ENCODE results near the gene INSL3. TPM values are rescaled to one million over a fixed set of nuclear protein-coding genes. Genes with fewer than 3 reads are reported as not detected.

Gene INSL3
- total and polyA plus RNA-seq, 2 of the 13 experiments (the other 11 are each of a cell fraction or from before 2014, with no cell fraction given), result 0.30 TPM; not detected in 1

DNA sequence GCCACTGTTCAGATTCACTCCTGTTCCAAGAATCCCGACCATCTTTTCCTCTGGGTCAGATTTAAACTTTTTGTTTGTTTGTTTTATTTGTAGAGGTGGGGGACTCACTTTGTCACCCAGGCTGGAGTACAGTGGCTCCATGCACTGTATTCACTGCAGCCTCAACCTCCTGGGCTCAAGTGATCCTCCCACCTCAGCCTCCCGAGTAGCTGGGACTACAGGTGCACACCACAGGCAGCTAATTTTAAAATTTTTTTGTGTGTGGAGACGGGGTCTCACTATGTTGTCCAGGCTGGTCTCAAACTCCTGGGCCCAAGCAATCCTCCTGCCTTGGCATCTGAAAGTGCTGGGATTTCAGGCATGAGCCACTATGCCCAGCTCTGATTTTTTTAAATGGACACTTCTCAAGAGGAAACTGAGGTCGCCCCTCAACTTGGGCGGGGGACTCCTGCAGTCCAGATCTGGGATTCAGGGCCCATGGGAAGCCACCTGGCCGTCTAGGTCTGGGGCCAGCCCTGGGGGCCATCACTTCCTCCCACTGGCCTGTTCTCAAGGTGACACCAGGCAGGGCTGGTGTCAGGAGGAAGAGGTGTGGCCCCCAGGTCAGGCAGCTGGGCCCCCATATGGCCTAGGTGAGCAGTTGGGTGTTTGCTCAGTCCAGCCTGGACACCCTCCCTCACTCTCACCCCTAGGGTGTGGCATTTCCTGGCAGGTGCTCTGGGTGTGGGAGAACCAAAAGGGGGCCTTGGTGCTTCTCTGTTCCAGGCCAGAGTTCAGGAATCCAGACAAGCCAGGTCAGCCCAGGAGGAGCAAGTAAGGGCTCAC is 25.1 kb downstream of the INSL3 start (continued):
- no peak for TF ChIP-seq IRF2 (CRISPR knock-in tag; IDR thresholded peaks at IDR 0.05)
- no peak for TF ChIP-seq GFI1 (CRISPR knock-in tag; IDR thresholded peaks at IDR 0.05; ENCODE audit: borderline replicate concordance)
- no peak for TF ChIP-seq LCORL (IDR thresholded peaks at IDR 0.05)
- peak; percentile 75 for TF ChIP-seq LCORL (CRISPR knock-in tag; IDR thresholded peaks at IDR 0.05)
- TF ChIP-seq, protein P1, sequence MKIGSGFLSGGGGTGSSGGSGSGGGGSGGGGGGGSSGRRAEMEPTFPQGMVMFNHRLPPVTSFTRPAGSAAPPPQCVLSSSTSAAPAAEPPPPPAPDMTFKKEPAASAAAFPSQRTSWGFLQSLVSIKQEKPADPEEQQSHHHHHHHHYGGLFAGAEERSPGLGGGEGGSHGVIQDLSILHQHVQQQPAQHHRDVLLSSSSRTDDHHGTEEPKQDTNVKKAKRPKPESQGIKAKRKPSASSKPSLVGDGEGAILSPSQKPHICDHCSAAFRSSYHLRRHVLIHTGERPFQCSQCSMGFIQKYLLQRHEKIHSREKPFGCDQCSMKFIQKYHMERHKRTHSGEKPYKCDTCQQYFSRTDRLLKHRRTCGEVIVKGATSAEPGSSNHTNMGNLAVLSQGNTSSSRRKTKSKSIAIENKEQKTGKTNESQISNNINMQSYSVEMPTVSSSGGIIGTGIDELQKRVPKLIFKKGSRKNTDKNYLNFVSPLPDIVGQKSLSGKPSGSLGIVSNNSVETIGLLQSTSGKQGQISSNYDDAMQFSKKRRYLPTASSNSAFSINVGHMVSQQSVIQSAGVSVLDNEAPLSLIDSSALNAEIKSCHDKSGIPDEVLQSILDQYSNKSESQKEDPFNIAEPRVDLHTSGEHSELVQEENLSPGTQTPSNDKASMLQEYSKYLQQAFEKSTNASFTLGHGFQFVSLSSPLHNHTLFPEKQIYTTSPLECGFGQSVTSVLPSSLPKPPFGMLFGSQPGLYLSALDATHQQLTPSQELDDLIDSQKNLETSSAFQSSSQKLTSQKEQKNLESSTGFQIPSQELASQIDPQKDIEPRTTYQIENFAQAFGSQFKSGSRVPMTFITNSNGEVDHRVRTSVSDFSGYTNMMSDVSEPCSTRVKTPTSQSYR (CRISPR knock-in tag; IDR thresholded peaks at IDR 0.05; ENCODE audit: borderline replicate concordance), result no peak
- TF ChIP-seq YEATS4 (CRISPR knock-in tag; IDR thresholded peaks at IDR 0.05; ENCODE audit: borderline replicate concordance), result no peak
- TF ChIP-seq, protein P2, sequence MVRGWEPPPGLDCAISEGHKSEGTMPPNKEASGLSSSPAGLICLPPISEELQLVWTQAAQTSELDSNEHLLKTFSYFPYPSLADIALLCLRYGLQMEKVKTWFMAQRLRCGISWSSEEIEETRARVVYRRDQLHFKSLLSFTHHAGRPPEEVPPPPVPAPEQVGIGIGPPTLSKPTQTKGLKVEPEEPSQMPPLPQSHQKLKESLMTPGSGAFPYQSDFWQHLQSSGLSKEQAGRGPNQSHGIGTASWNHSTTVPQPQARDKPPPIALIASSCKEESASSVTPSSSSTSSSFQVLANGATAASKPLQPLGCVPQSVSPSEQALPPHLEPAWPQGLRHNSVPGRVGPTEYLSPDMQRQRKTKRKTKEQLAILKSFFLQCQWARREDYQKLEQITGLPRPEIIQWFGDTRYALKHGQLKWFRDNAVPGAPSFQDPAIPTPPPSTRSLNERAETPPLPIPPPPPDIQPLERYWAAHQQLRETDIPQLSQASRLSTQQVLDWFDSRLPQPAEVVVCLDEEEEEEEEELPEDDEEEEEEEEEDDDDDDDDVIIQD (CRISPR knock-in tag; IDR thresholded peaks at IDR 0.05; ENCODE audit: low read depth), result no peak
- TF ChIP-seq ELF1 (CRISPR knock-in tag; IDR thresholded peaks at IDR 0.05), result no peak
- TF ChIP-seq, protein P3, sequence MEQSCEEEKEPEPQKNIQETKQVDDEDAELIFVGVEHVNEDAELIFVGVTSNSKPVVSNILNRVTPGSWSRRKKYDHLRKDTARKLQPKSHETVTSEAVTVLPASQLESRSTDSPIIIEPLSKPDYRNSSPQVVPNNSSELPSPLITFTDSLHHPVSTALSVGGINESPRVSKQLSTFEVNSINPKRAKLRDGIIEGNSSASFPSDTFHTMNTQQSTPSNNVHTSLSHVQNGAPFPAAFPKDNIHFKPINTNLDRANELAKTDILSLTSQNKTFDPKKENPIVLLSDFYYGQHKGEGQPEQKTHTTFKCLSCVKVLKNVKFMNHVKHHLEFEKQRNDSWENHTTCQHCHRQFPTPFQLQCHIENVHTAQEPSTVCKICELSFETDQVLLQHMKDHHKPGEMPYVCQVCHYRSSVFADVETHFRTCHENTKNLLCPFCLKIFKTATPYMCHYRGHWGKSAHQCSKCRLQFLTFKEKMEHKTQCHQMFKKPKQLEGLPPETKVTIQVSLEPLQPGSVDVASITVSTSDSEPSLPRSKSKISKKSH (CRISPR knock-in tag; IDR thresholded peaks at IDR 0.05; ENCODE audit: borderline replicate concordance), result no peak
- TF ChIP-seq PRMT3 (CRISPR knock-in tag; IDR thresholded peaks at IDR 0.05; ENCODE audit: borderline replicate concordance, low read depth), result no peak
- TF ChIP-seq, protein P4, sequence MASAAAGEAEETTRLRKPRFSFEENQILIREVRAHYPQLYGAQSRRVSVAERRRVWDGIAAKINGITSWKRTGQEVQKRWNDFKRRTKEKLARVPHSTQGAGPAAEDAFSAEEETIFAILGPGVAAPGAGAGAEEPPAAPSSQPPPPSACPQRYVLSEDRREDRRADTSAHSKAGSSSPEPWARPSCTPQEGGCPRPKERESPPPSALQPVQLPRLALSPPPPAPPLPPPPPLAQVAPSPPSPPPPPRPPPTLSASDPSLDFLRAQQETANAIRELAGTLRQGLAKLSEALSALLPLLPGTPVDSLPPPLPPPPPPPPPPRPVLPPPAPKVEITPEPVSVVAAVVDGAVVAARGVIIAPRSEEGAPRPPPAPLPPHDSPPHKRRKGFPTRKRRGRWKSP (CRISPR knock-in tag; IDR thresholded peaks at IDR 0.05), result no peak
- TF ChIP-seq, protein P5, sequence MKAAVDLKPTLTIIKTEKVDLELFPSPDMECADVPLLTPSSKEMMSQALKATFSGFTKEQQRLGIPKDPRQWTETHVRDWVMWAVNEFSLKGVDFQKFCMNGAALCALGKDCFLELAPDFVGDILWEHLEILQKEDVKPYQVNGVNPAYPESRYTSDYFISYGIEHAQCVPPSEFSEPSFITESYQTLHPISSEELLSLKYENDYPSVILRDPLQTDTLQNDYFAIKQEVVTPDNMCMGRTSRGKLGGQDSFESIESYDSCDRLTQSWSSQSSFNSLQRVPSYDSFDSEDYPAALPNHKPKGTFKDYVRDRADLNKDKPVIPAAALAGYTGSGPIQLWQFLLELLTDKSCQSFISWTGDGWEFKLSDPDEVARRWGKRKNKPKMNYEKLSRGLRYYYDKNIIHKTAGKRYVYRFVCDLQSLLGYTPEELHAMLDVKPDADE (CRISPR knock-in tag; IDR thresholded peaks at IDR 0.05), result no peak
- TF ChIP-seq, protein P6, sequence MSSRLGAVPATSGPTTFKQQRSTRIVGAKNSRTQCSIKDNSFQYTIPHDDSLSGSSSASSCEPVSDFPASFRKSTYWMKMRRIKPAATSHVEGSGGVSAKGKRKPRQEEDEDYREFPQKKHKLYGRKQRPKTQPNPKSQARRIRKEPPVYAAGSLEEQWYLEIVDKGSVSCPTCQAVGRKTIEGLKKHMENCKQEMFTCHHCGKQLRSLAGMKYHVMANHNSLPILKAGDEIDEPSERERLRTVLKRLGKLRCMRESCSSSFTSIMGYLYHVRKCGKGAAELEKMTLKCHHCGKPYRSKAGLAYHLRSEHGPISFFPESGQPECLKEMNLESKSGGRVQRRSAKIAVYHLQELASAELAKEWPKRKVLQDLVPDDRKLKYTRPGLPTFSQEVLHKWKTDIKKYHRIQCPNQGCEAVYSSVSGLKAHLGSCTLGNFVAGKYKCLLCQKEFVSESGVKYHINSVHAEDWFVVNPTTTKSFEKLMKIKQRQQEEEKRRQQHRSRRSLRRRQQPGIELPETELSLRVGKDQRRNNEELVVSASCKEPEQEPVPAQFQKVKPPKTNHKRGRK (CRISPR knock-in tag; IDR thresholded peaks at IDR 0.05), result no peak
- TF ChIP-seq ZNF468 (CRISPR knock-in tag; IDR thresholded peaks at IDR 0.05), result no peak
- TF ChIP-seq SKI (IDR thresholded peaks at IDR 0.05; ENCODE audit: partially characterized antibody), result no peak
- peak; percentile 63 for TF ChIP-seq GABPB1 (CRISPR knock-in tag; IDR thresholded peaks at IDR 0.05)
- TF ChIP-seq ZEB1 (IDR thresholded peaks at IDR 0.05; ENCODE audit: insufficient replicate concordance, low read depth), result peak; percentile 91
- TF ChIP-seq ELF3 (CRISPR knock-in tag; IDR thresholded peaks at IDR 0.05), result peak; percentile 55; the same call in 1 of the 2 replicates
